Tibial nerve (tissue), 4 donors: Measurements from ENCODE around the gene COL4A2.

Experiments
- CTCF ChIP-seq, 5 experiments: fragments of 200-600 bp in 3 of 5; fragments of 450-650 bp in 2 of 5; sonication (generic) in 3 of 5; IDR thresholded peaks; one replicate each; pipeline ENCODE4 v1.5.1; 2016 to 2019; ENCODE audit warnings: antibody characterized with exemption in 5 of 5, mild to moderate bottlenecking in 3 of 5, moderate library complexity in 2 of 5
- EP300 ChIP-seq, 2 donors: sonication (generic); formaldehyde crosslinking; IDR thresholded peaks; one replicate each; pipeline ENCODE4 v1.6.1; 2017; ENCODE audit warnings: antibody characterized with exemption in 2 of 2, mild to moderate bottlenecking in 1 of 2
- POLR2A ChIP-seq, 2 donors: fragments of 450-650 bp; IDR thresholded peaks; one replicate each; pipeline ENCODE4 v1.6.1; 2017; ENCODE audit warnings: antibody characterized with exemption in 2 of 2, mild to moderate bottlenecking in 2 of 2, moderate library complexity in 2 of 2

GRCh38 chr13:110553417-110553816 is 246.3 kb downstream of the COL4A2 start:
- no peak for TF ChIP-seq CTCF (IDR thresholded peaks at IDR 0.05)
- no peak for TF ChIP-seq POLR2A (IDR thresholded peaks at IDR 0.05)
- TF ChIP-seq EP300 (IDR thresholded peaks at IDR 0.05) = no peak
